Progenitor cell of endocrine pancreas (in vitro differentiated cells): ENCODE results near the gene KANSL3. TPM values are rescaled to one million over a fixed set of nuclear protein-coding genes. Genes with fewer than 3 reads are reported as not detected.
A peak's percentile ranks its signal among the peaks of the same experiment; 100 is the strongest.

Experiments used
- DNase-seq: peaks from one replicate; pipeline ENCODE4 v3.0.0; 2021; ENCODE audit warnings: low spot score; ENCODE audit not compliant: unreplicated experiment
- H3K27ac Mint-ChIP-seq: 2 replicates; pipeline ENCODE4 v1.8.0; 2021; ENCODE audit warnings: mild to moderate bottlenecking, moderate library complexity, mixed read lengths
- H3K27me3 Mint-ChIP-seq: 2 replicates; pipeline ENCODE4 v1.8.0; 2021; ENCODE audit warnings: mixed read lengths
- H3K36me3 Mint-ChIP-seq: 2 replicates; pipeline ENCODE4 v1.8.0; 2022; ENCODE audit warnings: mixed read lengths; ENCODE audit not compliant: insufficient read depth
- H3K4me1 Mint-ChIP-seq: 2 replicates; pipeline ENCODE4 v1.8.0; 2021; ENCODE audit warnings: low read depth, mixed read lengths
- H3K4me3 Mint-ChIP-seq: 2 replicates; pipeline ENCODE4 v1.8.0; 2021; ENCODE audit warnings: low read depth, mild to moderate bottlenecking, moderate library complexity, mixed read lengths
- H3K9me3 Mint-ChIP-seq: 2 replicates; pipeline ENCODE4 v1.8.0; 2021; ENCODE audit warnings: low read depth, mixed read lengths
- CTCF ChIP-seq: fragments of 200-600 bp; sonication (generic); IDR thresholded peaks from one replicate; pipeline ENCODE4 v1.5.0; 2021; ENCODE audit warnings: antibody characterized with exemption, mild to moderate bottlenecking; ENCODE audit not compliant: unreplicated experiment
- total RNA-seq: library from RNA; stranded (reverse); gene quantifications from 2 replicates; pipeline ENCODE4 v1.2.1, GENCODE V29; 2021

Gene KANSL3
- total RNA-seq, 1 donor from 2014 or later = 57.7 TPM

- H3K4me1 Mint-ChIP-seq = peaks cover 8% of the 10 kb centered on the region
- peaks cover under 1% of the 10 kb centered on the region for H3K36me3 Mint-ChIP-seq
- TF ChIP-seq CTCF = no peak
- no peak overlapping the region for H3K27ac Mint-ChIP-seq
- no peaks in the 10 kb centered on the region for H3K9me3 Mint-ChIP-seq
- DNase-seq = no peak
- no peak overlapping the region for H3K4me3 Mint-ChIP-seq
- H3K27me3 Mint-ChIP-seq = no peaks in the 10 kb centered on the region
These were observed 85.6 kb downstream of the KANSL3 start for GRCh38 chr2:96552315-96553175.

DNA sequence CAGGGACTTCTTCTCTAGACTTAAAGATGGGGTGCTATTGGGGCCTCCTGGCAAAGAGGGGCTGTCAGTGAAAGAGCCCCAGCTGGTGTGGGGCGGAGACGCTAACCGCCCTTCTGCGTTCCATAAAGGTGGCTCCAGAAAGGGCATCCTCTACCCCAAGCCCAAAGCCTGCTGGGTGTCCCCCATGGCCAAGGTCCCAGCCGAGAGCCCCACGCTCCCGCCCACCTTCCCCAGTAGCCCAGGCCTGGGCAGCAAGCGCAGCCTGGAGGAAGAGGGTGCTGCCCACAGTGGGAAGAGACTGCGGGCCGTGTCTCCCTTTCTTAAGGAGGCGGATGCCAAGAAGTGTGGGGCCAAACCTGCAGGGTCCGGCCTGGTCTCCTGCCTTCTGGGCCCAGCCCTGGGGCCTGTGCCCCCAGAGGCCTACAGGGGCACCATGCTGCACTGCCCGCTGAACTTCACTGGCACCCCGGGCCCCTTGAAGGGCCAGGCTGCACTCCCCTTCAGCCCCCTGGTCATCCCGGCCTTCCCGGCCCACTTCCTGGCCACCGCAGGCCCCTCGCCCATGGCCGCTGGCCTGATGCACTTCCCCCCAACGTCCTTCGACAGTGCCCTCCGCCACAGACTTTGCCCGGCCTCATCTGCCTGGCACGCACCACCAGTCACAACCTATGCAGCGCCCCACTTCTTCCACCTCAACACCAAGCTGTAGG is 86.4 kb downstream of the KANSL3 start:
- no peak for DNase-seq
- Mint-ChIP-seq H3K36me3 (peaks cover 2% of the 10 kb centered on the region), H3K27me3 (no peaks in the 10 kb centered on the region), H3K9me3 (no peaks in the 10 kb centered on the region), H3K4me3 (no peak overlapping the region), H3K4me1 (peaks cover 6% of the 10 kb centered on the region), H3K27ac (no peak overlapping the region)
- TF ChIP-seq CTCF = no peak

DNA sequence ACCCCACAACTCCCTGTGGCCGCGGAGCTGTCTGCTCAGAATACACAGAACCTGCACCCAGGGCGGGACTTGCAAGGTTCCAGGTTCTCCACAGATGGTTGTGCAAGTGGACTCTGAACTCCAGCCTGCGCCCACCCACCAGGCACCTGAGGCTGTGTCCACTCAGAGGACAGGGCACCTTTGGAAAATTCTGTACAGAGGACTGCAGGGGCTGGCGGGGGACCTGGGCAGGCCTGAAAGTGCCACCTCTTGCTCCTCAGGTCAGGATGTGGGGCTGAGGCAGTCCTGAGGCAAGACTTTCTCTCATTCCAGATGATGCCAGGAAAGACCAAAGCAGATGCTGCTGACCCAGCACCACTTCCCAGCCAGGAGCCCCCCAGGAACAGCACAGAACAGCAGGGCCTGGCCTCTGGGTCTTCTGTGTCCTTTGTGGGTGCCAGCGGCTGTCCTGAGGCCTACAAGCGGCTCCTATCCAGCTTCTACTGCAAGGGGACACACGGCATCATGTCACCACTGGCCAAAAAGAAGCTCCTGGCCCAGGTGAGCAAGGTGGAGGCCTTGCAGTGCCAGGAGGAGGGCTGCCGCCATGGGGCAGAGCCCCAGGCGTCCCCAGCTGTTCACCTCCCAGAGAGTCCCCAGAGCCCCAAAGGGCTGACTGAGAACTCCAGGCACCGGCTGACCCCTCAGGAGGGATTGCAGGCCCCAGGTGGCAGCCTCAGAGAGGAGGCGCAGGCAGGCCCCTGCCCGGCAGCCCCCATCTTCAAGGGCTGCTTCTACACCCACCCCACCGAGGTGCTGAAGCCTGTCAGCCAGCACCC is 87.1 kb downstream of the KANSL3 start:
- no peak for DNase-seq
- Mint-ChIP-seq H3K4me1 (peaks cover 2% of the 10 kb centered on the region), H3K9me3 (no peaks in the 10 kb centered on the region), H3K36me3 (peaks cover 4% of the 10 kb centered on the region), H3K27me3 (no peaks in the 10 kb centered on the region), H3K27ac (no peak overlapping the region), H3K4me3 (no peak overlapping the region)
- no peak for TF ChIP-seq CTCF

- peaks cover 2% of the 10 kb centered on the region for H3K4me1 Mint-ChIP-seq
- DNase-seq = no peak
- no peaks in the 10 kb centered on the region for H3K27me3 Mint-ChIP-seq
- H3K36me3 Mint-ChIP-seq = peaks cover 4% of the 10 kb centered on the region
- H3K9me3 Mint-ChIP-seq = no peaks in the 10 kb centered on the region
- no peak overlapping the region for H3K27ac Mint-ChIP-seq
- no peak overlapping the region for H3K4me3 Mint-ChIP-seq
- TF ChIP-seq CTCF = peak; percentile 29
These were observed 87.9 kb downstream of the KANSL3 start for GRCh38 chr2:96549967-96550786.
